GM12878 (cell line): Measurements from ENCODE around the gene ASIC4. TPM values are rescaled to one million over a fixed set of nuclear protein-coding genes. Genes with fewer than 3 reads are reported as not detected.
A peak's percentile ranks its signal among the peaks of the same experiment; 100 is the strongest.

Source experiments
- CHD1 ChIP-seq: IDR thresholded peaks from 2 replicates; pipeline ENCODE4 v1.6.1; 2012; ENCODE audit warnings: low read depth, low read length, improper control_type of control experiment
- E4F1 ChIP-seq: fragments of 450-650 bp; IDR thresholded peaks from 2 replicates; pipeline ENCODE4 v1.6.1; 2018; ENCODE audit warnings: borderline replicate concordance, mild to moderate bottlenecking; ENCODE audit not compliant: partially characterized antibody
- ELK1 ChIP-seq: IDR thresholded peaks from 2 replicates; pipeline ENCODE4 v1.6.1; 2012; ENCODE audit warnings: low read depth, low read length, improper control_type of control experiment
- IRF3 ChIP-seq: fragments of 450-650 bp; IDR thresholded peaks from 2 replicates; pipeline ENCODE4 v1.6.1; 2014; ENCODE audit warnings: mild to moderate bottlenecking
- KDM1A ChIP-seq: fragments of 200-600 bp; sonication (generic); IDR thresholded peaks from 2 replicates; pipeline ENCODE4 v1.6.1; 2016; ENCODE audit warnings: borderline replicate concordance
- NR2F1 ChIP-seq: fragments of 450-650 bp; conservative IDR thresholded peaks from 2 replicates; pipeline ENCODE4 v1.6.1; 2017; ENCODE audit warnings: mild to moderate bottlenecking
- RAD21 ChIP-seq: IDR thresholded peaks from 2 replicates; pipeline ENCODE4 v1.6.1; 2011; ENCODE audit warnings: mild to moderate bottlenecking, low read depth, low read length, moderate library complexity; ENCODE audit not compliant: insufficient read depth
- RELB ChIP-seq: fragments of 450-650 bp; IDR thresholded peaks from 2 replicates; pipeline ENCODE4 v1.6.1; 2017; ENCODE audit warnings: low read depth, mild to moderate bottlenecking, moderate library complexity
- ZNF24 ChIP-seq: fragments of 450-650 bp; IDR thresholded peaks from 2 replicates; pipeline ENCODE4 v1.6.1; 2017; ENCODE audit warnings: antibody characterized with exemption, mild to moderate bottlenecking
- ZNF622 ChIP-seq: fragments of 450-650 bp; IDR thresholded peaks from 2 replicates; pipeline ENCODE4 v1.6.1; 2017; ENCODE audit warnings: mild to moderate bottlenecking, inconsistent platforms
- polyA plus RNA-seq, 11 experiments: library from polyadenylated mRNA; depleted of rRNA in 4 of 11; unstranded in 6 of 11; stranded (reverse) in 5 of 11; fragments of >200 nt; fragmentation: Nextera tagmentation in 4 of 11; fragmentation: Illumina TruSeq in 1 of 11; extraction: Ambion mirVana in 4 of 11; extraction: Trizol in 1 of 11; gene quantifications; 1 replicate in 1 of 11; 2 replicates in 10 of 11; pipeline versions ENCODE4 v1.2.1 to v1.2.3, GENCODE V29; 2011 to 2016; ENCODE audit warnings: inconsistent platforms in 2 of 11, missing spikeins in 2 of 11, low read depth in 1 of 11
- total RNA-seq, 4 experiments: library from RNA; depleted of rRNA in 3 of 4; stranded (reverse); fragments of >200 nt in 3 of 4; fragmentation: Illumina TruSeq in 1 of 4; extraction: Trizol in 1 of 4; gene quantifications; 2 replicates each; pipeline versions ENCODE4 v1.2.1 to v1.2.3, GENCODE V29; 2013 to 2021

Gene ASIC4
- total and polyA plus RNA-seq, 10 of the 15 experiments (the other 5 are each of a cell fraction or from before 2014, with no cell fraction given): 0.01 TPM; not detected in 9

- TF ChIP-seq ELK1 (no peak), CHD1 (no peak), IRF3 (0 out of 2 replicates have a peak, but pooled peaks have one; percentile 8), ZNF622 (no peak), NR2F1 (no peak), RELB (no peak), ZNF24 (no peak), E4F1 (no peak), KDM1A (no peak), RAD21 (peak; percentile 99)
These were observed 16.0 kb downstream of the ASIC4 start (continued) for GRCh38 chr2:219530048-219530963.
